ENCODE results near the gene CCDC172. TPM values are rescaled to one million over a fixed set of nuclear protein-coding genes. Genes with fewer than 3 reads are reported as not detected.

CCDC172 gene
- total RNA-seq, 2 experiments from 2014 or later: not detected

DNA sequence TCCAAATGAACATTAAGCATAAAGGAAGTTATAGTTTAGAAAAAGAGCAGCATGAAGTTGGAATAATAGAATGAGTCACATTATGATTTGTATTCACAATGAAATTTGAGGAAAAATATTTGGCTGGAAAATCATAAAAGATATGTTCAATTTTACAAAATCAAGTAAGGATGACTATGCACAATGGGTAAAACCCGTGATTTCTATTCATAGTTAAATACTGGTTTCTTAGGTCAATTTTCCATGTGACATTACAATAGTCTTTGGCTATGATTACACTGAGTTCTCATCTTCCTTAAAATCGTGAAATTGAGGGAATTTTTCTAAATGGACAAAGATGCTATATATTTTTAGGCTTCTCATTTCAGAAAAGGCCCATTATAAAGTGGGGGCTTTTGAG is 17.4 kb upstream of the CCDC172 start:
- intact Hi-C loops (cut with micrococcal nuclease): no loop called here
- no peaks in the 10 kb centered on the region for H3K27me3 Mint-ChIP-seq
- CTCF ChIA-PET: no interaction called here
- no peak overlapping the region for H3K4me3 Mint-ChIP-seq
- H3K9me3 Mint-ChIP-seq: peaks cover 4% of the 10 kb centered on the region
- POLR2A ChIA-PET: no interaction called here
- H3K36me3 Mint-ChIP-seq: no peaks in the 10 kb centered on the region
- no peak overlapping the region for H3K27ac Mint-ChIP-seq
- H3K4me1 Mint-ChIP-seq (ENCODE audit: low read depth): no peaks in the 10 kb centered on the region
- DNase-seq: no peak

DNA sequence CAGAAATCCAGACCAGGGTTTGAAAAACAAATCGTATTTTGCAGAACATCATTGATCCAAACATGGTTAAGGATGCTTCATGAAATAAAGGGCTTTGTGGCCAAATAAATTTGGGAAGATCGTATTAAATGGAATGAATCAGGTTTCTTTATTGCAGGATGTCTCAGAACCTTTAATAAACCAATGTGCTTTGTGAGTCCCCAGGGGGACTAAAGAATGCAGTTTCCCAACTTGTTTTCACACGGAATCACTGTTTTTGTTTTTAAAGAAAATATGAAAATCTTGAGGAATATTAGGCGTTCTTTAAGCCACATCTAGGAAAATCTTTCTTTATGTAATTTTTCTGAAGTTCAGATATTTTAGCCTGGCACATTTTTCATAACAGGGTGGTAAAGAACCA is 16.8 kb upstream of the CCDC172 start:
- intact Hi-C loops (cut with micrococcal nuclease): no loop called here

DNA sequence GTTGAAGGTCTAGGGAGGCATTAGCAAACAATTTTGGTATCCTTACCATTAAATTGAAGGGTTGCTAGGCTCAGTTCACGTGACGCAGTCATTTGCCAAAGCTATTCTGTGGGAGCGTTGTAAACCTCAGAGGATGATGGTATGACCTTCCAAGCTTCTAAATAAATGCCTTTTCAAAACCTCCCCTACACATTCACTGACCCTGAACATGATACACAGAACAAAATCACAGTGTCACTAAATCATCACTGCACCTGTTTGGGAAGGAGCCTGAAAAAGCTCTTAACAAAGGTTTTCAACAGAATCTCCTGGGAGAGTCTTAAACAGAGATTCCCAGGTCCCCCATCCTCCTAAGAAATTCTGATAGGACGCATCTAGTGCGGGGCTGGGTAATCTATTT is 13.2 kb upstream of the CCDC172 start:
- ChIA-PET CTCF (no interaction called here), POLR2A (no interaction called here)
- no peak overlapping the region for H3K4me3 Mint-ChIP-seq

More for the DNA sequence above, 16.8 kb upstream of the CCDC172 start:
- H3K27me3 Mint-ChIP-seq: no peaks in the 10 kb centered on the region
- no peaks in the 10 kb centered on the region for H3K36me3 Mint-ChIP-seq
- ChIA-PET POLR2A (no interaction called here), CTCF (no interaction called here)
- no peak overlapping the region for H3K4me3 Mint-ChIP-seq
- DNase-seq: no peak
- H3K27ac Mint-ChIP-seq: no peak overlapping the region
- peaks cover 3% of the 10 kb centered on the region for H3K9me3 Mint-ChIP-seq
- H3K4me1 Mint-ChIP-seq (ENCODE audit: low read depth): no peaks in the 10 kb centered on the region

DNA sequence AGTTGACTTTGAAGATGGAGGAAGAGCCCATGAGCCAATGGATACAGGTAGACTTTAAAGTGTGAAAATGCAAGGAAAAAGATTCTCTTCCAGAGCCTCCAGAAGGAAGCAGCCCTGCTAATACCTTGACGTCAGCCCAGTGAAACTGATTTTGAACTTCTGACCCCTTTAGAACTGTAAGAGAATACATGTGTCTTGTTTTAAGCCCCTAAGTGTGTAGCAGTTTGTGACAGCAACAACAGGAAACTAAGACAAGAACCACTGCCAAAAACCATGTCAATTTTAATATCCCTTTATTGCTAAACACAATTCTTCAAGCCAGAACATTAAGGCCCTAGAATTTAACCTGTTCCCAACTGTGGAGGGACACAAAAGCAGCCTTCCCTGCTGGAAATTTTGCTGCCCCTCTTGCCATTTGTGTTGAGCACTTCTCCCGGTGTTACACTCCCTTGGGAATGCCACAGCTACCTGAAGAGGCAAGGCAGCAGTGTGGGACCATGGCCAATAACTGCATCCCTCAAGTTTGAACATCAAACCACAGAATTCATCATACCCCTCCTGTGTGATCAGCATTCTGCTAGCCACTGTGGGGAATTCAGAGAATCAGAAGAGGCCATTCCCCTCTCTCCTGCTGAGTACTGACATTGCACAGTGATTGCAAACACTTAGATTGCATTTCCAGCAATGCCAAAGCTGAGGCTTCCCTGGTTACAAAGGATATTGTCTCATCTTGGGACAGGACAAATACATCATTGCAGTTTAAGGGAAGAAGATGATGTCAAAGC is 12.3 kb upstream of the CCDC172 start:
- no peaks in the 10 kb centered on the region for H3K4me1 Mint-ChIP-seq (ENCODE audit: low read depth)
- ChIA-PET POLR2A (no interaction called here), CTCF (no interaction called here)
- H3K36me3 Mint-ChIP-seq: no peaks in the 10 kb centered on the region
- intact Hi-C loops (cut with micrococcal nuclease): no loop called here
- no peak overlapping the region for H3K27ac Mint-ChIP-seq
- no peak overlapping the region for H3K4me3 Mint-ChIP-seq
- no peak for DNase-seq
- no peaks in the 10 kb centered on the region for H3K27me3 Mint-ChIP-seq
- H3K9me3 Mint-ChIP-seq: no peaks in the 10 kb centered on the region

More for the DNA sequence above, 13.2 kb upstream of the CCDC172 start:
- Mint-ChIP-seq H3K27me3 (no peaks in the 10 kb centered on the region), H3K4me1 (ENCODE audit: low read depth) (no peaks in the 10 kb centered on the region), H3K9me3 (no peaks in the 10 kb centered on the region), H3K27ac (no peak overlapping the region), H3K36me3 (no peaks in the 10 kb centered on the region)
- intact Hi-C loops (cut with micrococcal nuclease): no loop called here
- DNase-seq: no peak

DNA sequence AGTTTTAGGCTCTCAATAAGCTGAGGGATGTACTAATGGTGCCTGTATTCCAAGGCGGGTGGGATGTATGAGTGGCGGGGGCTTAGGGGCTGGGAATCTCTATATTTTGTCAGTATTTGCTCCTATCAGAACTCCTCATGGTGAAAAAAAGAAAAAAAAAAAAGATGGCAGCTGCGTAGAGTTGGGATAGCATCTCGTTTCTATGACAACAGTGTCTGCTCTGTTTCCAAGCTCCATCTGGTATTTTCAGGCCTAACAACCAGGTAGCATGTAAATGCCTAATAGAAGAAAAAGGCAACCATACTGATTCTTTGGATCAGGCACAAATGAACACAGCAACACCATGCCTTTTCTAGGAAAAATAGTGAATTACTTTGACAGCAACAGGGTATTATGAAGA is 11.7 kb upstream of the CCDC172 start:
- intact Hi-C loops (cut with micrococcal nuclease): no loop called here
- no peak for DNase-seq
- CTCF ChIA-PET: no interaction called here
- Mint-ChIP-seq H3K9me3 (no peaks in the 10 kb centered on the region), H3K4me3 (no peak overlapping the region), H3K4me1 (ENCODE audit: low read depth) (no peaks in the 10 kb centered on the region), H3K27me3 (no peaks in the 10 kb centered on the region), H3K36me3 (no peaks in the 10 kb centered on the region), H3K27ac (no peak overlapping the region)
- POLR2A ChIA-PET: no interaction called here

DNA sequence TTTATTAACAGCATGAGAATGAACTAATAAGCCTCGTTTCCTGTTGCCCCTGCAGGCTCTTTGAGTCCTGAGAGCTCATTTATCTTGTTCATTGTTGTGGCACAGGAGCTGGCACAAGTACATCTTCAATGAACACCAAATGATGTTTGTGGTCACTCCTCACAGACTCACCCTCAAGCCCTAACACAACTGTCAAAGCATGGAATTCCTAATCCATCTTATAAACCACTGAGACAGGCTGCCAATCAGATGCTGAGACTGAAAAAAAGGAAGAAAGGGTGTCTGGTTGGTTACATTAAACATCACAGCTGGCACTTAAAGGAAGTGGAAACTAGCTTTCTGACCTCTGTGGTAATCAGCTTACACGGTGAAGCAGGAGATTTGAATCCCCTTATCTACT is 7.7 kb upstream of the CCDC172 start:
- Mint-ChIP-seq H3K9me3 (no peaks in the 10 kb centered on the region), H3K27ac (no peak overlapping the region), H3K36me3 (no peaks in the 10 kb centered on the region), H3K4me1 (ENCODE audit: low read depth) (no peaks in the 10 kb centered on the region), H3K4me3 (no peak overlapping the region), H3K27me3 (no peaks in the 10 kb centered on the region)
- intact Hi-C loops (cut with micrococcal nuclease): no loop called here
- CTCF ChIA-PET: no interaction called here
- DNase-seq: no peak
- POLR2A ChIA-PET: no interaction called here

DNA sequence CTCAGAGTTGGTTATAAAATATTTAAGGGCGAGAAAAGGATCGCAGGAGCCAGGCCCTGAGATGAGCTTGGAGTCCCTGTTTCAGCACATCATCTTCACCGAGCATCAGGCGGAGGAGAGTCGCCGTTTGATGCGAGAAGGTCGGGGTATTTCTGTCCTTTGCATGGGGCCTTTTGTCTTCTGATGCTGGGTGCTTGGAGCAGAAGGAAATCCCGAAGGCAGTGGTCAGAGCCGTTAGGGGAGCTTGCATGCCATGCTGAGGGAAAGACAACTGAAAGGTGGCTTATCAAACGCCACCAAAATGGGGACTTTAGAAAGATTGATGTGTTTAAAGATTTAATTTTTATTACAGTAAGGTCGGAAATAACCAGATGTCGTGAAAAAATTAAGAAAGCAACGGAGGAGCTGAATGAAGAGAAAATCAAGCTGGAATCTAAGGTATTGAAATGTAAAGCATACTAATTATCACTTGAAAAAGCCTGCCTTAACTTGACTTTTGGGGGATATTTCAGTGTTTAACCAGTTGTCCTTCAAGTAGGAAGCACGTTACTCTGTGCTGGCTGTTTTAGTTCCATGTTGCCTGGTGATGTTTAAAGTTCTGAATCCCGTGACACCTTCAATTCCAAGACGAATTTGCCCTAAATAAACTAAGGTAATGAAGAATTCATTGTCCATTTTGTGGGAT is 845 bp downstream of the CCDC172 start:
- DNase-seq: no peak
- Mint-ChIP-seq H3K9me3 (no peaks in the 10 kb centered on the region), H3K27ac (no peak overlapping the region), H3K36me3 (no peaks in the 10 kb centered on the region), H3K27me3 (no peaks in the 10 kb centered on the region), H3K4me3 (no peak overlapping the region), H3K4me1 (ENCODE audit: low read depth) (no peaks in the 10 kb centered on the region)
- ChIA-PET CTCF (no interaction called here), POLR2A (no interaction called here)
- intact Hi-C loops (cut with micrococcal nuclease): no loop called here

DNA sequence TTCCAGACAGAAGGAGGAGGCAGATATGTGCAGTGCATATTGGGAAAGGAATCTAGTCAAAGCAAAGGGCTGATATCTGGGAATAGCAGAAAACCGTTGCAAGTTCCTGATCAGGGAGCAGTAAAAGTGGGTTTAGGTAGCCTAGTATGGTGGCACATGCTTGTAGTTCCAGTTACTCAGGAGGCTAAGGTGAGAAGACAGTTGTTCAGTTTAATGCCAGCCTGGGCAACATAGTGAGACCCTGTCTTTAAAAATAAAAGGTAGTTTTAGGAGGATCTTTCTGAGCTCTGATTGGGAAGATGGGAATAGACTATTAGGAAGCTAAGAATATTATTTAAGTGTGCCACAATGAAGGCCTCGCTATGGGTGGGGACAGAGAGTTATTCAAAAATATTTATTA is 1.7 kb downstream of the CCDC172 start:
- intact Hi-C loops (cut with micrococcal nuclease): no loop called here
- Mint-ChIP-seq H3K9me3 (no peaks in the 10 kb centered on the region), H3K27me3 (no peaks in the 10 kb centered on the region), H3K4me1 (ENCODE audit: low read depth) (no peaks in the 10 kb centered on the region), H3K27ac (no peak overlapping the region), H3K36me3 (no peaks in the 10 kb centered on the region), H3K4me3 (no peak overlapping the region)
- POLR2A ChIA-PET: no interaction called here
- no peak for DNase-seq
- CTCF ChIA-PET: no interaction called here

DNA sequence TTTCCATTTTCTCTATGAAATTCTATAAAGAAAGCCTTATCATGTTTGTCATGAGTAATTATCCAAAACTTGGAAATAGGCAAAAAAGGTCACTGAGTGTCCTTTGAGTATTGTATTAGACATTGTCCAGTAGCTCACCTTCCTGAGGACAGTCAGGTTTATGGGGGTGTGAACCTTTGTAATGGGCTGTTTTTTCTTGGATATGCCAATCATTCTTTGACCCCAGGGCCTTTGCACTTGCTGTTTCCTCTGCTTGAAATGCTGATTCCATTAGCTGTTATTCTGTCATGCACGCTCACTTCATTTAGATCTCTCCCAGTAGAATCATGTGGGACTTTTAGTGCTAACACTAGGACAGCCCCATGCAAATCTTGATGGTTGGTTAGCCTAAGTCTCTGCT is 4.9 kb downstream of the CCDC172 start:
- Mint-ChIP-seq H3K4me3 (no peak overlapping the region), H3K4me1 (ENCODE audit: low read depth) (no peaks in the 10 kb centered on the region), H3K9me3 (no peaks in the 10 kb centered on the region), H3K36me3 (no peaks in the 10 kb centered on the region), H3K27ac (no peak overlapping the region), H3K27me3 (no peaks in the 10 kb centered on the region)
- CTCF ChIA-PET: no interaction called here
- POLR2A ChIA-PET: no interaction called here
- no peak for DNase-seq
- intact Hi-C loops (cut with micrococcal nuclease): no loop called here

DNA sequence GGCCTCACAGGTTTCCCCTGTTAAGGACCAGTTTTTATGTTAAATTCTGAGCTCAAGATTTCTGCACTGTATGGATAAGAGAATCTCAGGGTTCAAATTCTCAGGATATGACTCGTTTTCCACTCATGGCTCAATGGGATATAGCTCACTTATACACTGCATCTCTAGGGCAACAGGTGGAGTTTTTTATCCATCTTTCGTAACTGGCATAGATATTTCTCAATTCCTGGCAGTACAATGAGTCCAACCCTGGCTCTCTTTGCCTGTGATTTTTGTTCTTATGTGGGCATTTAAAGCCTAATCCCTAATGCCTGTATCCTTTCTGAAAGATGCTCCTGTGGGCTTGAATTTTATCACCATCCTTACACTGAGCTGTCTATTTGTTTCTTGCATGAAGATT is 7.6 kb downstream of the CCDC172 start:
- no peaks in the 10 kb centered on the region for H3K4me1 Mint-ChIP-seq (ENCODE audit: low read depth)
- H3K27me3 Mint-ChIP-seq: no peaks in the 10 kb centered on the region
- intact Hi-C loops (cut with micrococcal nuclease): no loop called here
- CTCF ChIA-PET: no interaction called here
- H3K4me3 Mint-ChIP-seq: no peak overlapping the region
- DNase-seq: no peak
- H3K27ac Mint-ChIP-seq: no peak overlapping the region
- POLR2A ChIA-PET: no interaction called here
- H3K36me3 Mint-ChIP-seq: no peaks in the 10 kb centered on the region
- no peaks in the 10 kb centered on the region for H3K9me3 Mint-ChIP-seq

DNA sequence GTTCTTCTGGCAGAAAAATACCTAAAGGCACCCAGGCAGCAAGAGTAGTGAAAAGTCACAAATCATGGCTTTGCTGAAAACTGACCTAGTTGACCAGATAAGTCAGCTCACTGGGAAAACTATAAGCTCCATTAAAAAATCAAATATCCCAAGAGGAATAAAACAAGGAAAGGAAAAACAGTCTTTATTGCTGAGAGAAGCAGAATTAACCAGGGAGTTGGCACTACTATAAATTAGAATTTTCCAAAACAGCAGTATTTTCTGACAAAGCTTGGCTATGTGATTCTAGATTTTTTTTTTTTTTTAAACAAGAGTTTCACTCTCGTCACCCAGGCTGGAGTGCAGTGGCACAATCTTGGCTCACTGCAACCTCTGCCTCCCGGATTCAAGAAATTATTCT is 12.6 kb downstream of the CCDC172 start:
- ChIA-PET POLR2A (no interaction called here), CTCF (no interaction called here)
- intact Hi-C loops (cut with micrococcal nuclease): no loop called here
- DNase-seq: no peak
- Mint-ChIP-seq H3K4me3 (no peak overlapping the region), H3K27ac (no peak overlapping the region), H3K9me3 (no peaks in the 10 kb centered on the region), H3K4me1 (ENCODE audit: low read depth) (no peaks in the 10 kb centered on the region), H3K27me3 (no peaks in the 10 kb centered on the region), H3K36me3 (no peaks in the 10 kb centered on the region)

DNA sequence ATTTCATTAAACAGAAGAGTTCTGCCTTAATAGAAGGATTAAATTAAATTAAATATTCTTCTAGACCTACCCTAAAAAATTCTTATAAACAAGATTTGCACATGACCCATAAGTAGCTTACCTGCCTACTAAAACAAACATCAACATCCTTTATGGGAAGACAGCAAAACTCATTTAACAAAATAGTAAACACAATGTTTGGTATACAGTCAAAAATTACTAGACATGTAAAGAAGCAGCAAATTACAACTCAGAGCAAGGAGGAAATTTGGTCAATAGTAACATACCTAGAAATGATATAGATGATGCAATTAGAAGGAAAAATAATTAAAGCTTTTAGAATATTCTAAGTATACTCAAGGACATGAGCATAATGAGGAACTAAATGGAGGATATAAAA is 27.9 kb downstream of the CCDC172 start:
- no peak for DNase-seq
- CTCF ChIA-PET: no interaction called here
- intact Hi-C loops (cut with micrococcal nuclease): no loop called here
- Mint-ChIP-seq H3K4me1 (ENCODE audit: low read depth) (no peaks in the 10 kb centered on the region), H3K4me3 (no peak overlapping the region), H3K27me3 (no peaks in the 10 kb centered on the region), H3K9me3 (peaks cover 13% of the 10 kb centered on the region), H3K36me3 (no peaks in the 10 kb centered on the region), H3K27ac (no peak overlapping the region)
- POLR2A ChIA-PET: no interaction called here

DNA sequence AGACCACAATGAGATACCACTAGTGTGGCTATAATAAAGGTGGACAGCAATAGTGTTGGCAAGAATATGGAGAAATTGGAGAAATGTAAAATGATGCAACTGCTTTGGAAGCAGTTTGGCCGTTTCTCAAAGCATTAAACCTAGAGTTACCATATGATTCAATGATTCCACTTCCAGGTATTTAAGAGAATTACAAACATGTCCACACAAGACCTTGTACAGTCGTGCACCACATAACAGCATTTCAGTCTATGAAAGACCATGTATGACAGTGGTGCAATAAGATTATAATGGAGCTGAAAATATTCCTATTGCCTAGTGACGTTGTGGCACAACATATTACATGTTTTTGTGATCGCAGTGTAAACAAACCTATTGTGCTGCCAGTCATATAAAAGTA is 29.6 kb downstream of the CCDC172 start:
- DNase-seq: no peak
- Mint-ChIP-seq H3K27me3 (no peaks in the 10 kb centered on the region), H3K36me3 (no peaks in the 10 kb centered on the region), H3K27ac (no peak overlapping the region), H3K9me3 (peaks cover 13% of the 10 kb centered on the region), H3K4me3 (no peak overlapping the region), H3K4me1 (ENCODE audit: low read depth) (no peaks in the 10 kb centered on the region)
- ChIA-PET CTCF (no interaction called here), POLR2A (no interaction called here)
- intact Hi-C loops (cut with micrococcal nuclease): no loop called here
